Stomach (tissue), 4 donors: ENCODE measurements around the gene ITGB5.

Experiments
- EP300 ChIP-seq: sonication (generic); formaldehyde crosslinking; IDR thresholded peaks from one replicate; pipeline ENCODE4 v1.6.1; 2017; ENCODE audit warnings: antibody characterized with exemption
- POLR2AphosphoS5 ChIP-seq, 3 donors: sonication (generic); formaldehyde crosslinking; IDR thresholded peaks; one replicate each; pipeline ENCODE4 v1.6.1; 2016; ENCODE audit warnings: antibody characterized with exemption in 3 of 3
- TF ChIP-seq, protein P1 (sequence below), 7 experiments: fragments of 450-650 bp in 4 of 7; fragments of 200-600 bp in 3 of 7; sonication (generic) in 3 of 7; IDR thresholded peaks; one replicate each; pipeline ENCODE4 v1.5.1; 2016 to 2019; ENCODE audit warnings: antibody characterized with exemption in 7 of 7, control low read depth in 2 of 7, mild to moderate bottlenecking in 1 of 7

DNA sequence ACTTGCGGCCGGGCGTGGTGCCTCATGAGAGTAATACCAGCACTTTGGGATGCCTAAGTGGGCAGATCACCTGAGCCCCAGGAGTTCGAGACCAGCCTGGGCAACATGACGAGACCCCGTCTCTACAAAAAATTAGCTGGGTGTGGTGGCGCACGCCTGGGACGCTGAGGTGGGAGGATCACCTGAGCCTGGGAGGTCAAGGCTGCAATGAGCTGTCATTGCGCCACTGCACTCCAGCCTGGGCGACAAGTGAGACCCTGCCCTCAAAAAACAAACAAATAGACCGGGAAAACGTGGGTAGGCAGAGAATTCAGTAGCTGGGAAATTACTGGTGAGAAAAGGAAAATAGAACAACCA lies 156.2 kb downstream of the ITGB5 start:
- TF ChIP-seq, protein P1, sequence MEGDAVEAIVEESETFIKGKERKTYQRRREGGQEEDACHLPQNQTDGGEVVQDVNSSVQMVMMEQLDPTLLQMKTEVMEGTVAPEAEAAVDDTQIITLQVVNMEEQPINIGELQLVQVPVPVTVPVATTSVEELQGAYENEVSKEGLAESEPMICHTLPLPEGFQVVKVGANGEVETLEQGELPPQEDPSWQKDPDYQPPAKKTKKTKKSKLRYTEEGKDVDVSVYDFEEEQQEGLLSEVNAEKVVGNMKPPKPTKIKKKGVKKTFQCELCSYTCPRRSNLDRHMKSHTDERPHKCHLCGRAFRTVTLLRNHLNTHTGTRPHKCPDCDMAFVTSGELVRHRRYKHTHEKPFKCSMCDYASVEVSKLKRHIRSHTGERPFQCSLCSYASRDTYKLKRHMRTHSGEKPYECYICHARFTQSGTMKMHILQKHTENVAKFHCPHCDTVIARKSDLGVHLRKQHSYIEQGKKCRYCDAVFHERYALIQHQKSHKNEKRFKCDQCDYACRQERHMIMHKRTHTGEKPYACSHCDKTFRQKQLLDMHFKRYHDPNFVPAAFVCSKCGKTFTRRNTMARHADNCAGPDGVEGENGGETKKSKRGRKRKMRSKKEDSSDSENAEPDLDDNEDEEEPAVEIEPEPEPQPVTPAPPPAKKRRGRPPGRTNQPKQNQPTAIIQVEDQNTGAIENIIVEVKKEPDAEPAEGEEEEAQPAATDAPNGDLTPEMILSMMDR (IDR thresholded peaks at IDR 0.05), result no peak
- no peak for TF ChIP-seq EP300
- TF ChIP-seq POLR2AphosphoS5 (IDR thresholded peaks at IDR 0.05), result no peak
